Measurements from ENCODE around the gene IPO11.

DNA sequence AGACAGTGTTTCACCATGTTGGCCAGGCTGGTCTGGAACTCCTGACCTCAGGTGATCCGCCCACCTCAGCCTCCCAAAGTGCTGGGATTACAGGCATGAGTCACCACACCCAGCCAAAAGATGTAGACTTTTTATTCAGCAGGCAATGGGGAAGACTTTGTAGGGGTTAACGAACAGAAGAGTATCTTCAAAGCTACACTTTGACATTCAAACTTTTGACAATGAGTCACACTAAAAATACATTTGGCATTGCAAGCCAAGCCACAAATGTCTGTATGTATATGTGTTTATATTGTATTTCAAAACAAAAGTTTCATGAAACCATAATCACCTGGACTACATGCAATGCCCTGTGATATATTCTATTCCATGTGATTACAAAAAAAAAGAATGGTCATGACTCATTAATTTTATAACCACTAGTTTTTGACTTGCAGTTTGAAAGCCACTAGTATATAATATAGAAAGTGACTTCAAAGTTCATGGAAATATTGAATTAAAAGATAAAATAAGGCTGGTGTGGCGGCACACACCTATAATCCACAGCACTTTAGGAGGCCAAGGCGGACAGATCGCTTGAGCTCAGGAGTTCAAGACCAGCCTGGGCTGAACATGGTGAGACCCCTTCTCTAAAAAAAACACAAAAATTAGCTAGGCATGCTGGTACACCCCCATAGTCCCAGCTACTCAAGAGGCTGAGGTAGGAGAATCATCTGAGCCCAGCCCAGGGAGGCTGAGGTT lies 17.2 kb upstream of the IPO11 start:
- TF ChIP-seq POLR2AphosphoS5 (IDR thresholded peaks at IDR 0.05), result no peak
- TF ChIP-seq, protein P1, sequence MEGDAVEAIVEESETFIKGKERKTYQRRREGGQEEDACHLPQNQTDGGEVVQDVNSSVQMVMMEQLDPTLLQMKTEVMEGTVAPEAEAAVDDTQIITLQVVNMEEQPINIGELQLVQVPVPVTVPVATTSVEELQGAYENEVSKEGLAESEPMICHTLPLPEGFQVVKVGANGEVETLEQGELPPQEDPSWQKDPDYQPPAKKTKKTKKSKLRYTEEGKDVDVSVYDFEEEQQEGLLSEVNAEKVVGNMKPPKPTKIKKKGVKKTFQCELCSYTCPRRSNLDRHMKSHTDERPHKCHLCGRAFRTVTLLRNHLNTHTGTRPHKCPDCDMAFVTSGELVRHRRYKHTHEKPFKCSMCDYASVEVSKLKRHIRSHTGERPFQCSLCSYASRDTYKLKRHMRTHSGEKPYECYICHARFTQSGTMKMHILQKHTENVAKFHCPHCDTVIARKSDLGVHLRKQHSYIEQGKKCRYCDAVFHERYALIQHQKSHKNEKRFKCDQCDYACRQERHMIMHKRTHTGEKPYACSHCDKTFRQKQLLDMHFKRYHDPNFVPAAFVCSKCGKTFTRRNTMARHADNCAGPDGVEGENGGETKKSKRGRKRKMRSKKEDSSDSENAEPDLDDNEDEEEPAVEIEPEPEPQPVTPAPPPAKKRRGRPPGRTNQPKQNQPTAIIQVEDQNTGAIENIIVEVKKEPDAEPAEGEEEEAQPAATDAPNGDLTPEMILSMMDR (IDR thresholded peaks at IDR 0.05), result no peak
